ENCODE measurements around the gene MST1.

The MST1 gene

DNA sequence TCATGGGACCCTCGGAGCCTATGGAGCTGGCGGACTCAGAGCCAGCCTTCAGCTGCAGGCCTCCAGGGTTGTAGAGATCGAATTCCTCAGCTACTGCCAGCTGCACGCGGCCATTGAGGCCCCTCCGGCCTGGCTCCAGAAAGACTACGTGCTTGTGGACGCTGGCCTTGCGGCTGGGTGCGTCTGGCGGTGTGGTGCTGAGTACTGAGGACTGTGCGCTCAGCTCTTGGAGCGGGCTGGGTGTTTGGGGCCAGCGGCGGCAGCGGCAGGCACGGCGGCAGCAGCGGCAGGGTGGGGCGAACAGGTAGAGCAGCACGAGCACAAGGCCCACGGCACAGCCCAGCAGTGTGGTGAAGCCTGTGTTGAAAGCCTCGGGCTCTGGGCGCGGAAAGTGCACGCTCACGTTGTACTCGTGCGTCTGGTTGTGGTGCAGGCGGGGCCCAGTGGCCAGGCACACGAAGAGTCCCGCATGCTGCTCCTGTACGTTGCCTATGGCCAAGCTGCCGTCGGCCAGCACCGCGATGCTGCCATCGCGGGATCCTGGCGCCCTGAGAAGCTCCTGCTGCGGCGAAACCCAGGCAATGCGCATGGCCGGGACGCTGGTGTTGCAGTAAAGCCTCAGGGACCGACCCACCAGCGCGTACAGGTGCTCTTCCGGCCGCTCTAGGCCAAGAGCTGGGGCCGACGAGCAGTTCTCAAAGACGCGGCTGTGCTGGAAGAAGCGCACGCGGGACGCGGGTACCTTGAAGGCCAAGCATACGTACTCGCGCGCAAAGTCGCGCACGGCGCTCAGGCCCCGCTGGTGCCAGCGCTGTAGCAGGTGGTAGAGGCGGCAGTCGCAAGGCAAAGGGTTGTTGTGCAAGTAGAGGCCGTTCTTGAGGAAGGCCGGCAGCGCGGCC is 28.9 kb upstream of the MST1 start:
- no peak for DNase-seq

DNA sequence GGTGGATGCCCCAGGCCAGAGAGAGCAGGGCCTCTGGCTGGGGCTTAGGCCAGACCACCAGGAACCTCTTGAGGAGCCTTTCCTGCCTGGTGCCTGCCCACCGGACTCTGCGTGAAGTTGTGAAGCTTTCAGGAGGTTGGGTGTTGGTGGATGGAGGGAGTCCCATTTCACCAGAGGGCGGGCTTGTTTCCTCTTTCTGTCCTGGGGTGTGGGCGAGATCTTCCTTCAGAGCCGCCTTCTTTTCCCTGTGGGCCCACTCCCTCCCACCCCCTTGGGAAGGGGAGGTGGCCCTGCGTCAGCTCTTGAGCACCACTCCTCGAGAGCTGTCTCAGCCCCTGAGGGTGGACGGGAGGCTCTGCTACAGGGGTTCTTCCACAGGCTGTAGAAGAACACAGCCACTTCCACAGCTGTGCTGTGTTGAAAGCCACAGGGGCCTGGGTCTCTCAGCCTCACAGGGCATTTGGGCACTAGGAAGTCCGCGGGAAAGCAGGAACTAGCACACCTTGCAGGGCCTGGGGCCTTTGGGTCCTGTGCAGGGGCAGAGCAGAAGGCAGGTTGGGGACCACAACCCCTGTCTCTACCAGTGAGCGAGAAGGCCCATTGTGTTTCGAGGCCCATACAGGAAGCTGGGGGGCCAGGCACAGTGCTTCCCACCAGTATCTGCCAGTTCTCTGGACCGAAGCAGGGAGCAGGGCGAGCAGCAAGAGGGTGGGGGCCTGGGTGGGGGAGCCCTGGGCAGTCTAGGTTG is 28.1 kb upstream of the MST1 start:
- DNase-seq: no peak

DNA sequence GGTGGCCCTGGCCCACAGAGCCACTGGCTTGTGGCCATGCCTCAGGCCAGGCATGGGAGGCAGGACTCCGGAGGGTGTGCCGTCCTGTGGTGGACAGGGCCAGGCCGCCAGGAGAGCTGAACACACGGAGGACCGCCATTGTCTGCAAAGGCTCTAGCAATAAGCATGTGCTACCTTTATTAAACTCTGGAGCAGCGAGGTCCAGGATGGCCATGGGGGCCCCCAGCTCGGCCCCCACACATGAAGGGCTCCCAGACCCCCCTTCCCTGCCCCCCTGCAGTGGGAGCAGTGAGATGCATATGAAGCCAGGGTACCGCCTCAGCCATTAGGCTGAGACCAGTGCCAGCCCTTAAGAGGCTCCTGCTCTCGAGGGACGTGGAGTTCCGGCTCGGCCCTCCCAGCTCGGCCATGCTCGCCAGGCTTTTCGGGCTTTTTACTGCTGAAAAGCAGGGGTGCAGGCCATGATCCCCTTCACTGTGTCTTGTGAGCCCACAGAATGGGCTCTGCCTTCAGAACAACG is 27.5 kb upstream of the MST1 start:
- DNase-seq: no peak

DNA sequence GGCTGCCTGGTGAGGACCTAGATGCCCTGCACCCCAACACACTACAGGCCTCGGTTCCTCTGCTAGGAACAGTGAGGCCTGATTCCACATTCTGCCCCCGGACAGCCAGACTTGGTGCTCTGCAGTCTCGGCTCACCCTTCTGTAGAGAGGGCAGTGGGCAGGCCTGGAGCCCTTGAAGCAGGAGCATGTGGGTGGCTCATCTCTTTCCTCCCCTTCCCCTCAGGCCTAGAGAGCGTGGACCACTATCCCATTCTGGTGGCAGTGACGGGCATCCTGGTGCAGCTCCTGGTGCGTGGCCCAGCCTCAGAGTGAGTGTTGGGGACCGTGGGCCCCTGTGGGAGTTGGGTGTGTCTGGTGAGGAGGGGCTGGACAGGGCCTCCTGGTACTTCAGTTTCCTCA is 26.9 kb upstream of the MST1 start:
- DNase-seq: no peak

DNA sequence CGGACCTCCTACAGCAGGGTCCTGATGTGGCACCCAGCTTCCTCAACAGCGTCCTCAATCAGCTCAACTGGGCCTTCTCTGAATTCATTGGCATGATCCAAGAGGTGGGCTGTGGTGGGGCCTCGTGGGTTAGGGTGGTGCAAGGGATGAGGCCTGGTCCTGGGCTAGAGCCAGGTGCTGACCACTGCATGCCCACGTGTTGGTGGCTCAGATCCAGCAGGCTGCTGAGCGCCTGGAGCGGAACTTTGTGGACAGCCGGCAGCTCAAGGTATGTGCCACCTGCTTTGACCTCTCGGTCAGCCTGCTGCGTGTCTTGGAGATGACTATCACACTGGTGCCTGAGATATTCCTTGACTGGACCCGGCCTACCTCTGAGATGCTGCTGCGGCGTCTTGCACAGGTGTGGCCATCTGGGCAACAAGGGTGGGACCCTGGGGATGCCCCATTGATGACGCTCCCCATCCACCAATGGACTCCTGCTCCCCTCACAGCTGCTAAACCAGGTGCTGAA is 26.4 kb upstream of the MST1 start:
- DNase-seq: no peak

DNA sequence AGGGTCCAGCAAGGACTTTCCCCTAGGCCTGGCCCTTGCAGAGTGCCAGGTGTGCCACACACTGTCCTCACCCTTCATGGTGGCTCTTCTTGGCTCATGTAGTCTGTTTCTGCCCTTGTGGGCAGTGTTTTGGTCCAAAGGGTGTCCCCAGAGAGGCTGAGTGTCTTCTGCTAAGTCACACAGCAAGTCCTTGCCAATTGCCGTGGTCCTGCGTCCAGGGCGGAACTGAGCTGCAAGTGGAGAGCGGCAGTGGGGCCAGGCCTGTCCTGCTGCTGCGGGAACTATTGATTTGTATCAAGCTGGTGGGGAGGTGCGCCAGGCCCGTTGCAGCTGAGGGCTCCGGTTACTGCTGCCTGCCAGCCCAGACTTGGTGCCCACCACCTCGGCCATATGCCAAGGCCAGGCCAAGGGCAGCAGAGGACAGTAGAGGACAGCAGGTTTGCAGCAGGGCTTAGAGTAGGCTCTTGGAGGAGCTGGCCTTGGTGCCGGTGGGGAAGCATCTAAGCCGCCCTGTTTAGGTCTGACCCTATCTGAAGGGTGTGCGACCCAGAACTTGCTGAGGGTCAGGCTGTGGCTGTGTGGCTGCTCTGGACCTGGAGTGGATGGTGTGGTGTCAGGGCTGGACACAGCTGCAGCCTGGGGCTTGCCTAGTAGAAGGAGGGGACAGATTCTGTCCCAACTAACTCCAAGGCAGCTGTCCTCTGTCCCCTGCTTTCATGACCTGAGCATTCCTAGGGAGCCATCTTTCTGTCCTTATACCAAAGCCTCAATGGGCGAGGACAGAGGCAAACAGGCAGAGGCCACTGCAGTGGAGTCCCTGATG is 25.7 kb upstream of the MST1 start:
- DNase-seq: no peak

DNA sequence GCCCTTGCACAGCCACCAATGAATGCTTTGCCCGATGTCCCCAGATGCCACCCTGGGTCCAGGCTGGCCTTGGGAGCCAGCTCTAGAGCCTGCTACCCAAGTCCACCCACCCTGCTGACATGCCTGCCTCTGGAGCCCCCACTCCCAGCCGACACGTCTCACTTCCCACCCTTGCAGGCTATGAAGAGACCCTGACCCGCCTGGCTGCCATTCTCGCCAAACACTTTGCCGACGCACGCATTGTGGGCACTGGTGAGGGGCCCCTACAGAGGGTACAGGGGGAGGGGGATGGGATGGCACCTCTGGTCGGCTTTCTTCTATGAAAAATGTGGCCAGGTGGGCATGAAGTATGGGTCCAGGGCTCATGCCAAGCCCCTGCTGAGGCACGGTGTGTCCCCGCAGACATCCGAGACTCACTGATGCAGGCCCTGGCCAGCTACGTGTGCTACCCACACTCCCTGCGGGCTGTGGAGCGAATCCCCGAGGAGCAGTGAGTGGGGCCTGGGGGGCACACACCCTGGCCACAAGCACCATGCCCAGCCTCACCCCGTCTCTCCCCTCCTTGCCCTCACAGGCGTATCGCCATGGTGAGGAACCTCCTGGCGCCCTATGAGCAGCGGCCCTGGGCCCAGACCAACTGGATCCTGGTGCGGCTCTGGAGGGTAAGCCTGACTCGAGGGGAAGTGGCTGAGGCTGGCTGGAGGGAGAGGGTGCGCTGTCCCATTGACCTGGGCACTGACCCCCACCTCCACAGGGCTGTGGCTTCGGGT is 24.2 kb upstream of the MST1 start:
- DNase-seq: no peak

DNA sequence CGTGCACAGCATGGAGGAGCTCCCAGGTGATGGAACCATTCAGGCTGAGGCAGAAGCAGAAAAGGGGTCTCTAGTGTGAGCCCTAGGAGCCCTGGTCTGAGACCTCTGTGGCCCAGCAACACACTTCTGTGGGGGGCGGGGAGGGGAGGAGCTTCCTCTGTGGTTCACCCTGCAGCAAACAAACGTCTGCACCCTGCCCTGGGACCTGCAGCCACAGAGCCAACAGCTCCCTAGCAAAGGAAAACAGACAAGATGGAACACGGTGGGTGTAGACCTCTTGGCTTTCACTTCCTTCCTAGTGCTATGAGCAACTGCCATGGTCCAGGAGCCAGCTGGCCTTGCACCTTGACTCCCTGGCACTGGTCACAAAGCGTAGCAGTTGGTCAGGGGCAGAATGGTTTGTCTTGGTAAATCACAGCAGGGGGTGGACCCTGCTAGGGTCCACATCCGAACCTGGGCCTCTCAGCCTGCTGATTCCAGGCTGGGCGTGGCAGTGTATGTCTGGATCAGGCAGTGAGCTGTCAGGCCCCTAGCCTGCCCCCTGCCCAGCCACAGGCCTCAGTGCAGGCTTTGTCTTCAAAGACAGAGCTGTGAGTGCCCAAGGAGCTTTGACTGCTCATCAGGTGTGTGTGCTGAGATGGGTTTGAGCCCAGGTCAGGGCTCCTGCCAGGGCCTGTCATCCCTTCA is 23.5 kb upstream of the MST1 start:
- DNase-seq: no peak

DNA sequence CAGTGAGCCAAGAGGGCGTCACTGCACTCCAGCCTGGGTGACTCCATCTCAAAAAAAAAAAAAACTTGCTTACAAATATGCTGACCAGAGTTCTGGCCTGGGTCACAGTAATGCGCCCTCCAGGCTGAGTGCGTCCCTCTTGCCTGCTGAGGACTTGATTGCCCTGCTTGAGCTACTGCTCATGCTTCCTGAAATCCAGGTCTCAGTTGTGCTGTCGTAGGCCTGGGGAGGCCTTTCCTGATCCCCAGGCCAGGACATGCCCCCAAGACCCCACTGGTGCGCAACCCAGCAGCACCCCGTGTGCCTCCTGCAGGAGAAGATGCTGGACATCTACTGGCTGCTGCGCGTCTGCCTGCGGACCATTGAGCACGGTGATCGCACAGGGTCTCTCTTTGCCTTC is 22.9 kb upstream of the MST1 start:
- no peak for DNase-seq

DNA sequence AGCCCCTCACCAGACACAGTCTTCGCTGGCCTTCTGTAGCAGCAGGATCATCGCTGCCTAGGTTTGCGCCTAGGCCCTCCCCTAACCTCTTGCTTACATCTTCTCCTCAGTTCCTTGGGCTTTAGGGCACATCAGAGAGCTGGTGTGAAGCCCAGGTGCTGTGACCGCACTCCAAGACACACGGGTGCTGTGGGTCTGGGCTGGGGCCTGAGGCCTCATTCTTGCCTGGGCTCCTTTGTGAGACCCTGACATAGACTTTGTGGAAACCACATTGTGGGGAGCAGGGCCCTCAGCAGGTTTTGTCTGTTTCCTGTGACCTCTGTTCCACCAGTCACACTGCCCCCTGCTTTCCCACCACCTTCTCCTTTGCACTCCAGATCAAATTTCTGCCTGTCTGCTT is 22.2 kb upstream of the MST1 start:
- no peak for DNase-seq

DNA sequence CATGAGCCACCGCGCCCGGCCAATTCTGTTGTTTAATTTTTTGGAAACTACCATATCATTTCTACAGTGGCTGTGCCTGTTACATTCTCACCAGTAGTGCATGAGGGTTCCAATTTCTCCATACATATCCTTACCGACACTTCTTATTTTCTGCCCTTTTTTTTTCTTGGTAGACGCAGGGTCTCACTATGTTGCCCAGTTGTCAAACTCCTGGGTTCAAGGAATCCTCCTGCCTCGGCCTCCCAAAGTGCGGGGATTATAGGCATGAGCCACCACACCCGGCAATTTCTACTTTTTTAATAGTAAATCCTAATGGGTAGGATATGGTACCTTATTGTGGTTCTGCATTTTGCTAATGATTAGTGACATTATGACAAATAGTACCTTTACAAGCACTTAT is 20.6 kb upstream of the MST1 start:
- DNase-seq: no peak

DNA sequence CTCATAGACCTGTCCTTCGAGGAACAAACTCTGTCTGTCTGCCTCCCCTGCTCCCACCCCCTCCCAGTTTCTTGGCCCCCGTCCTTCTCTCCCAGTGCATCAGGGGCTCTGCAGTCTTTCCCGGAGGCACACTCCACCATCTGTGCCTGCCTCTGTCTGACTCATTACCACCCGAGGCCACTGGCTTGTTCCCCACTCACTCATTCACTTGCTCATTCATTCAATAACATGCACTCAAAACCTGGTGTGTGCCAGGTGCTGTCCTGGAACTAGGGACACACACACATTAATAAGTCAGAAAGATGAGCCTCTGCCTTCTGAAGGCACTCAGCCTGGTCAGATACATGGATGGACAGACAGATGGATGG is 17.8 kb upstream of the MST1 start:
- DNase-seq: no peak

DNA sequence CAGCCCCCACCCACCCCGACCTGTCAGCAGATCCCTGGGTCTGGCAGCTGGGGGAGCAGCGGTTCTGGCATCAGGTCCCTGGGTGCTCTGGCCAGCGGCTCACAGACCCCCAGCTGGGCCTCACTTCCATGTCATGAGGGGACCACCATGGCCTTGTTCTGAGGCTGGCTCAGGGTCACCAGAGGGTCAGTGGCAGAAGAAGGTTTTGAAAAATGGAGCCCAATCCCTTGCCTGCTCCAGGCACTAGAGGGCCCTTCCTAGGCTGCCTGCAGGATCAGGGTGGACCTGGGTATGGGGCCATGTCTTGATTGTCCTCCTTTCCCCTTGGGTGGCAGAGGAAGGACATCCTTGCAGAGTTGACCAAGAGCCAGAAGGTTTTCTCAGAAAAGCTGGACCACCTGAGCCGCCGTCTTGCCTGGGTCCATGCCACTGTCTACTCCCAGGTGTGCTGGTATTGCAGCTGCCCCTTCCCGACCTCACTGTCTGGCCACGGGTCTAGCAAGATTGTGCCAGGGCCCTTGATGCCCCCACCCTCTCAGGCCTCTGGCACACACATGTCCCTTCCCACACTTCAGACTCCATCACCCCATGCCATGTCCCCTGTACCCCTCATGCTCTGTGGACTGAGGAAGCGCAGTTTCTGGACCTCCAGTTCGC is 17.3 kb upstream of the MST1 start:
- no peak for DNase-seq

DNA sequence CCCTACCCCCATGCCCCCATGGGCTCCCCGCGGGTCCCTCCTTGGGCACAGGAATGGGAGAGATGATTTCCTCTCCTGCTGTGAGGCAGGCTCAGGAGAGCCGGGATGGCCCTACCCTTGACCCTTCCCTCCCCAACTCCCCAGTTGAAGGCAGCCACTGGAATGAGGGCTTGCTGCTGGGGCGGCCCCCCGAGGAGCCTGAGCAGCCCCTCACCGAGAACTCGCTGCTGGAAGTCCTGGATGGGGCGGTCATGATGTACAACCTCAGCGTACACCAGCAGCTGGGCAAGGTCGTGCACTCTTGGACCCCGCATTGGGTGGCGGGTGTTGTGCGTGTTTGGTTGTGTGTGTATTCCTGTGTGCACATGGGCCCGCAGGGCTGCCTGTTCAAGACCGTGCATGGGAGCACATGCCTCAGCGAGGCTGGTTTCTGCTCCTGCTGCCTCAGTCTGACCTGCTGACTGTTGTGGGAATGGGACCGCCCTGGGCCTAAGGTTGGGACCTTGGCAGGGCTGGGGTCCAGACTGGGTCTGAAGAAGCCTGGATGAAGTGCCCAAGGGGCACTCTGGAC is 16.2 kb upstream of the MST1 start:
- DNase-seq: no peak

DNA sequence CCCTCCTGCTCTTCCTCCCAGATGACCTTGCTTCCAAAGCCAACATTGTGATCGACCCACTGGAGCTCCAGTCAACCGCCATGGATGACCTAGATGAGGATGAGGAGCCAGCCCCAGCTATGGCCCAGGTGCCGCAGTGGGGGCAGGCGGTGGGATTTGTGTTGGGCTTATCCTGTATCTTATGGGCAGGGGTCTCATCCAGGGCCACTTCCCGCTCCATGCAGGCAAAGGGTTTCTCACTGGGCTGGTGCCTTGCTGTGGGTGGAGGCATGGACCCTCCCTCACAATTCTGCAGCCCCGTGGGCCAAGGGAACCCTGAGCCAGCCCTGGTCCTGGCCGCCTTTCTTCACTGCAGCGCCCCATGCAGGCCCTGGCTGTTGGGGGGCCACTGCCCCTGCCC is 15.4 kb upstream of the MST1 start:
- DNase-seq: no peak

DNA sequence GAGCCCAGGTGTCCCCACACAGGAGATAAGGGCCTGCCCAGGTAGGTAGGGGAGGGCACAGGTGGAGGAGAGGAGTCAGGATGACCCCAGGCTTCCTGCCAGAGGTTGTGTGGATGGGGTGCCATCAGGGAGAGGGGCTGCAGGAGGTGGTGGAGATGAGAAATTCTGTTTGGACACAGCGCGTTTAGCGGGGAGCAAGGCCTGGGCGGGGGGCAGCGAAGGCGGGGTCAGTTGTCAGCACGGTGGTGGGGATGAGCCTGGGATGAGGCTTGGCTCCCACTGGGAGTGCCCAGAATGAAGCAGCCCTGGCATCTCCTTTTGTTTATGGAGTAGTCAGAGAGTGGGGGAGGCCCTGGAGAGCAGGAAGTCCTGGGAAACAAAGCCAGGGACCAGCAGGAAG is 14.7 kb upstream of the MST1 start:
- DNase-seq: no peak

DNA sequence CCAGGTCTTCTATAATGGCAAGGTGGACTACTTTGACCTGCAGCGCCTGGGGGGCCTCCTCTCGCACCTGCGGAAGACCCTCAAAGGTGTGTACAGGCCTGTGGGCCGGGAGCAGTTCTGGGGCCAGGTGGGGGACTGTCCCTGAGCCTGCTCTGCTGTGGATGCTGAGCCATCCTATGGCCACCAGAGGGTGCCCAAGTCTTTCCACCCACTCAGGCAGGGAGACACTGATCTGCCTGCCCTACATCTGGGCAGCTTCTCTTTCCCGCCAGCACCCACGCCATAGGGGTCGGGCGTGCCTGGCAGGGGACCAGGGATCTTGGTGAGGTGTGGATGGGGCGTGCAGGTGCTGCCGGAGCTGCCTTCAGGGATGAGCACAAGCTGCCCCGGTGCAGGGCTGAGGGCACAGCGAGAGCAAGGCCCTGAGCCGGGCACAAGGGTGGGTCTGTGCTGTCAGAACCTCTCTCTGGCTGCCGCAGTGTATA is 14.2 kb upstream of the MST1 start:
- DNase-seq: no peak

DNA sequence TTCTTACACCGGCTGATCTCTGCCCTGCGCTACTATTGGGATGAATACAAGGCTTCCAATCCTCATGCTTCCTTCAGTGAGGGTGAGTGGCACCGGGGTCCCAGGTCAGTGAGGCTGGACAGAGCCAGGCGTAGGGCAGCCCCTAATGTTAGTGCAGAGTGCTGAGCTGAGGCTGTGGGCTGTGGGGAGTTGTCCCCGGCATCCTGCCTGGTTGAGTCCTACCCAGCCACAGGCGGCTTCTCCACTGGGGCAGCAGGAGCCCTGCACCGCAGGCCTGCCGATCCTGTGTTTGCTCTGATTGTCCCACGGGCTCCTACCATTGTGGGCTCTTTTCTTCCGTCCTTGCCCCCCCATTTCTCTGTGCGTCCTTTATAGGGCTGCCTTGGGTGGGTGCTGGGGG is 13.4 kb upstream of the MST1 start:
- no peak for DNase-seq

DNA sequence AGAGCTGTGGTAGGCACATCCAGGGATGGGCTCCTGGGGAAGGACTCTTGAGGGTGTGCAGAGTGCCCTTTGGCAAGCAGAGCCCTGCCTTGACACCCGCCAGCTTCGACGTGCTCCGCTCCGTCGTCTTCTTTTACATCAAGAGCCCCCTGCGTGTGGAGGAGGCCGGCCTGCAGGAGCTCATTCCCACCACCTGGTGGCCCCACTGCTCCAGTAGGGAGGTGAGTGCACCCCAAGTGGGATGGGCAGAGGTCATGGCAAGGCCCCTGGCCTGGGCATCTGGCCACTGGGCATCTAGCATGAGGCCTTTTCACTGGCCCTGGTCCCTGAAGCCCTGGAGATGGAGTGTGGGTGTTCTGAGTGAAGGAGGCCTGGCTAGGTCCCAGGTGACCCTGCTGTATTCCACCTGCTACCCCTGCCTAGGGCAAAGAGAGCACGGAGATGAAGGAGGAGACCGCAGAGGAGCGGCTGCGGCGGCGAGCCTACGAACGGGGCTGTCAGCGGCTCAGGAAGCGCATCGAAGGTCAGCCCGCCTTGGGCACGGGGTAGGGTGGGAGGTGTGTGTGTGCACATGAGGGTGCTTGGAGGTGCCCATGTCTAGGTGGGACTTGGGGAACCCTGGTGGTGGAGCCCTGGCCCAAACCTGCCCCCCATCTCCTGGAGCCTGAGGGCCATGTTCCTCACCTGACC is 12.3 kb upstream of the MST1 start:
- no peak for DNase-seq
